Breast epithelium (tissue), 4 donors: ENCODE measurements around the gene INMT. TPM values are rescaled to one million over a fixed set of nuclear protein-coding genes. Genes with fewer than 3 reads are reported as not detected.

ENCODE experiments used
- DNase-seq, 2 donors: peaks; one replicate each; pipeline ENCODE4 v3.0.0-alpha.2; 2019; ENCODE audit warnings: low spot score in 2 of 2
- H3K27ac ChIP-seq, 2 donors: fragments of 200-600 bp; sonication (generic) in 1 of 2; one replicate each; pipeline ENCODE4 v1.5.1; 2016 to 2019; ENCODE audit warnings: mild to moderate bottlenecking in 1 of 2
- H3K27me3 ChIP-seq, 2 donors: fragments of 200-600 bp; sonication (generic) in 1 of 2; one replicate each; pipeline versions ENCODE4 v1.5.1 to v1.6.0; 2017 to 2019; ENCODE audit warnings: control low read depth in 1 of 2, mild to moderate bottlenecking in 1 of 2
- H3K36me3 ChIP-seq: fragments of 200-600 bp; one replicate; pipeline ENCODE4 v1.5.1; 2019
- H3K4me1 ChIP-seq, 2 donors: fragments of 200-600 bp; sonication (generic); one replicate each; pipeline ENCODE4 v1.5.1; 2016 to 2019; ENCODE audit warnings: control low read depth in 1 of 2
- H3K4me3 ChIP-seq, 3 donors: fragments of 200-600 bp; sonication (generic); 1 replicate in 2 of 3; 2 replicates in 1 of 3; pipeline ENCODE4 v1.5.1; 2016 to 2019; ENCODE audit warnings: mild to moderate bottlenecking in 3 of 3, moderate library complexity in 2 of 3
- H3K9me3 ChIP-seq, 2 donors: fragments of 200-600 bp; sonication (generic) in 1 of 2; one replicate each; pipeline ENCODE4 v1.5.1; 2016 to 2019; ENCODE audit warnings: control low read depth in 1 of 2
- CTCF ChIP-seq, 3 donors: fragments of 450-650 bp; IDR thresholded peaks; one replicate each; pipeline ENCODE4 v1.5.1; 2016 to 2017; ENCODE audit warnings: antibody characterized with exemption in 3 of 3, mild to moderate bottlenecking in 3 of 3, moderate library complexity in 3 of 3
- POLR2A ChIP-seq: fragments of 450-650 bp; IDR thresholded peaks from one replicate; pipeline ENCODE4 v1.6.1; 2016; ENCODE audit warnings: antibody characterized with exemption, mild to moderate bottlenecking, moderate library complexity
- POLR2AphosphoS5 ChIP-seq, 3 donors: sonication (generic); formaldehyde crosslinking; IDR thresholded peaks; one replicate each; pipeline ENCODE4 v1.6.1; 2017; ENCODE audit warnings: antibody characterized with exemption in 3 of 3
- intact Hi-C: fragments of 100-400 bp; cut with DNase I; formaldehyde crosslinking; loops from one replicate; pipeline ENCODE4 v1.15.1; 2023; ENCODE audit warnings: low total_unique reads
- total RNA-seq, 3 donors: library from RNA; depleted of rRNA; stranded (reverse); fragments of >200 nt; gene quantifications; one replicate each; pipeline ENCODE4 v1.1.0, GENCODE V29; 2016

The INMT gene
- total RNA-seq, 3 donors from 2014 or later = 7.8 to 66.7 (median 26.2) TPM

- H3K9me3 ChIP-seq = no peaks in the 10 kb centered on the region
- H3K27me3 ChIP-seq = no peaks in the 10 kb centered on the region
- no peaks in the 10 kb centered on the region for H3K4me1 ChIP-seq
- intact Hi-C loops = no loop called here
- no peaks in the 10 kb centered on the region for H3K36me3 ChIP-seq
- no peak for DNase-seq
- H3K4me3 ChIP-seq = no peak overlapping the region
- no peak overlapping the region for H3K27ac ChIP-seq
- TF ChIP-seq CTCF (IDR thresholded peaks at IDR 0.05) (no peak), POLR2A (no peak), POLR2AphosphoS5 (IDR thresholded peaks at IDR 0.05) (no peak)
Observed at GRCh38 chr7:30727061-30727945, 24.6 kb upstream of the INMT start.

- intact Hi-C loops = no loop called here
- Histone ChIP-seq H3K4me1 (no peaks in the 10 kb centered on the region), H3K9me3 (no peaks in the 10 kb centered on the region), H3K27ac (no peak overlapping the region), H3K4me3 (no peak overlapping the region), H3K36me3 (no peaks in the 10 kb centered on the region), H3K27me3 (no peaks in the 10 kb centered on the region)
- no peak for DNase-seq
- TF ChIP-seq CTCF (IDR thresholded peaks at IDR 0.05) (no peak), POLR2A (no peak), POLR2AphosphoS5 (IDR thresholded peaks at IDR 0.05) (no peak)
Observed at GRCh38 chr7:30728591-30729100, 23.3 kb upstream of the INMT start.

- H3K36me3 ChIP-seq = no peaks in the 10 kb centered on the region
- no peaks in the 10 kb centered on the region for H3K9me3 ChIP-seq
- no peaks in the 10 kb centered on the region for H3K4me1 ChIP-seq
- H3K27me3 ChIP-seq = no peaks in the 10 kb centered on the region
- no peak overlapping the region for H3K27ac ChIP-seq
- intact Hi-C loops = no loop called here
- H3K4me3 ChIP-seq = no peak overlapping the region
- DNase-seq = no peak
- TF ChIP-seq POLR2AphosphoS5 (IDR thresholded peaks at IDR 0.05) (no peak), CTCF (IDR thresholded peaks at IDR 0.05) (no peak), POLR2A (no peak)
Observed at GRCh38 chr7:30729642-30730041, 22.3 kb upstream of the INMT start.

- H3K36me3 ChIP-seq = no peaks in the 10 kb centered on the region
- intact Hi-C loops = no loop called here
- no peak overlapping the region for H3K4me3 ChIP-seq
- H3K27ac ChIP-seq = no peak overlapping the region
- H3K4me1 ChIP-seq = no peaks in the 10 kb centered on the region
- H3K27me3 ChIP-seq = no peaks in the 10 kb centered on the region
- TF ChIP-seq POLR2AphosphoS5 (IDR thresholded peaks at IDR 0.05) = no peak
- TF ChIP-seq POLR2A = no peak
- TF ChIP-seq CTCF (IDR thresholded peaks at IDR 0.05) = no peak
- no peak for DNase-seq
- H3K9me3 ChIP-seq = no peaks in the 10 kb centered on the region
Observed at GRCh38 chr7:30730097-30730496, 21.8 kb upstream of the INMT start.

- Histone ChIP-seq H3K27ac (no peak overlapping the region), H3K36me3 (no peaks in the 10 kb centered on the region), H3K9me3 (no peaks in the 10 kb centered on the region), H3K4me1 (no peaks in the 10 kb centered on the region), H3K27me3 (no peaks in the 10 kb centered on the region), H3K4me3 (no peak overlapping the region)
- intact Hi-C loops = no loop called here
- no peak for TF ChIP-seq CTCF (IDR thresholded peaks at IDR 0.05)
- no peak for TF ChIP-seq POLR2A
- no peak for DNase-seq
Observed at GRCh38 chr7:30730996-30731395, 20.9 kb upstream of the INMT start.
